ENCODE data around the gene TIMP3.

TIMP3 gene

GRCh38 chr22:32809786-32810554 is 8.5 kb downstream of the TIMP3 start:
- no peak for FAIRE-seq

DNA sequence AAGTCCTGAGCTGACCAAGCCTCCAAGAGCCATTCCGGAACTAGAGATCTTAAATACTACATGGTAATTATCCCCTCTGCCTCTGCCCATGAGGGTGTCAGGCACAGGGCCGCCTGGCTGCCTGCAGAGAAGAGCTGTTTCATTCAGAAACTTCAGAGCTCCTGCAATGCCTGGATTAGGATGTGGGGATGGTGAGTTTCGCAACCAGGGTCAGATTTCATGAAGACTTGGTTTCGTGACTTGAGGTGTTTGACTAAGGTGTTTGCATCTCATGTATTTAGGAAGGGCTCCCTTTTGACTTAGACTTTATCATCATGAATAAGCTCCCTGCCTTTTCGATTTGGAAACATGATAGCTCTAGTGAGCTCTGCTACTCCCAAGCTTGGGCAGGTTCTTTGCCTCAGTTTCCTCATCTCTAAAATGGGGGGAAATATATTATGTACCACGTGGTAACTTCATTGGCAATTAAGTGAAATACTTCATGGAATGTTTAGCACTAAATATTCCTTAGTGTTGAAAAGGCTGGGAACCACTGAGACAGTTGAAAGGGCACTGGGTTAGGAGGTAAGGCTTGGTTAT is 9.1 kb downstream of the TIMP3 start:
- no peak for FAIRE-seq

GRCh38 chr22:32811788-32812545 is 10.5 kb downstream of the TIMP3 start:
- no peak for FAIRE-seq

GRCh38 chr22:32814285-32814860 is 12.9 kb downstream of the TIMP3 start:
- no peak for FAIRE-seq

- FAIRE-seq = no peak
Observed at GRCh38 chr22:32815059-32815458, 13.6 kb downstream of the TIMP3 start.

- no peak for FAIRE-seq
Observed at GRCh38 chr22:32815943-32816342, 14.4 kb downstream of the TIMP3 start.

- FAIRE-seq = no peak
Observed at GRCh38 chr22:32817137-32817730, 15.7 kb downstream of the TIMP3 start.

- FAIRE-seq = no peak
Observed at GRCh38 chr22:32818446-32819115, 17.1 kb downstream of the TIMP3 start.

- no peak for FAIRE-seq
Observed at GRCh38 chr22:32819120-32819519, 17.6 kb downstream of the TIMP3 start.

- FAIRE-seq = no peak
Observed at GRCh38 chr22:32820131-32821119, 18.9 kb downstream of the TIMP3 start.

GRCh38 chr22:32822179-32822877 is 20.8 kb downstream of the TIMP3 start:
- no peak for FAIRE-seq

- no peak for FAIRE-seq
Observed at GRCh38 chr22:32823024-32823730, 21.7 kb downstream of the TIMP3 start.

DNA sequence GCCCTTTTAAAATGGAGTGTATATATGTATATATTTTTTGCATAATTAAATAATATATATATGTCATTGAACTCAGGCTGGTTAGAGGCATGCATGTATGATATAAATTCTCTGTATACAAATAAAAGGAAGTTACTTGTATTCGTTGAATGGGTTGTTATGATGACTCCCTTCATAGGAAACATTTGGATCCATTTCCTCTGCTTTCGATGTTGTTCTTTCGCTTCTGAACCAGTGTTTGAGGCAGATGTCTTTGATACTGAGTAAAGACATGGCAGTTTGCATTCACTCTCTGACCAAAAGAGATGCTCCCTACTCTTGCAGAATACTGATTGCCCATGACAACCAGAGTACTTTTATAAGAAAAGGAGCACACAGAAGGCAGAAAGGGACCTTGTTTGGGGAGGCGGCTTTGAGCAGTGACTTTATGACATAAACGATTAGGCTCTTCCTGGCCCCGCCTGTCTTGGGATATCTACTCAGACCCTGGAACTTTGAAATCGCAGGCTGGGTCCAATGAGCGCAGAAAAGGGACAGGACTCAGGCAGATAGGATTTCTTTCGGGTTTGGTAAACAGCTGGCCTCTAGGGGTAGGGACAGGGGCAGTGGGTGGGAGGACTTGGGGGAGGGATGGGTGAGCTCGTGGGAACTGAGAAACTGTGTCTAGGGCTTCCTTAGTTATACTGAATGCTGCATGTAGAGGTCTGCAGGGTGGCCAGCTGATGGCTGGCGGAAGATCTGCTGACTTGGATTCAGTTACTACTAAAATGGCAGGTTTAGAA is 23.2 kb downstream of the TIMP3 start:
- FAIRE-seq = no peak

GRCh38 chr22:32826537-32826936 is 25.0 kb downstream of the TIMP3 start:
- no peak for FAIRE-seq

GRCh38 chr22:32827049-32827602 is 25.6 kb downstream of the TIMP3 start:
- no peak for FAIRE-seq

- FAIRE-seq = no peak
Observed at GRCh38 chr22:32828150-32828549, 26.6 kb downstream of the TIMP3 start.

DNA sequence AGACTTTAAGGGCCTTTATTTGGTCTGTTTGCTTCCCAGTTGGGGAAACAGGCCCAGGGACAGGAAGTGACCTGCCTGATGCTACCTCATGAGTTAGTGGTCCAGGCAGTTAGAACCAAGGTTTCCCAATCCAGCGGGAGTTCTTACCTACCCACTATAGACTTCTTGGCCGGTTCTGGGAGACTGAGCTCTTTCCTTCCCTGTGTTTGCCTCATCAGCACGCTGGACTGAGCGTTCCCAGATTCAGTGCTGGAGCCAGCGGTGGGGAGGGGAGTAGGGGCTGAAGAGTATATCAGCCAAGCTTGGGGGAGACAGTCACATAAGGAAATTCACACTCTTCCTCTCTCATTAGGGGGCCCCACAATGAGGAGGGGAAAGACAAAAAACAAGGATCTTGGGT is 27.1 kb downstream of the TIMP3 start:
- FAIRE-seq = no peak

- no peak for FAIRE-seq
Observed at GRCh38 chr22:32829451-32829851, 27.9 kb downstream of the TIMP3 start.

DNA sequence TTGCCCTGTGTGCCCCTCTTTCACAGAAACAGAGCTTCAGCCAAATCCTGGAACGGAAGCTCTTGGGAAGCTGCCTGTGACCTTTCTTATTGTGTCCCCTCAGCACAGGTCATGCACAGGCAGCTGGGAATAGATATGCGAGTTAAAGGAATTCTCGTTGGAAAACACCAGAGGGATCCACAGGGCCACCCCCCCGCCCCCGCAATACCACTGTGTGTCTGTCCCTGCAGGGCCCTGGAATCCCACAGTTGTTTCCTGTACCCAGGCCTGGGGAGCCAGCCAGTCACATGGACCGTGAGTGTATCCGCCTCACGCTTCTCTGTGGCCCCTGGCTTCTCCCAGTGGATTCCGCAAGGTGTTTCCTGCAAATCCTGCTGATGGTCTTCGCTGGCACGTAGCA is 29.0 kb downstream of the TIMP3 start:
- no peak for FAIRE-seq
